ENCODE results near the gene HLA-DQB1.
"Not testable (repeated sequence)": the region's sequence is repeated elsewhere in the genome, so short reads cannot be mapped to it uniquely, and the experiment has no call there.

The HLA-DQB1 gene

GRCh38 chr6:32662099-32662498 lies 4.4 kb downstream of the HLA-DQB1 start:
- DNase-seq (ENCODE audit: low spot score), result no peak

- DNase-seq (ENCODE audit: low spot score), result no peak
Measured at GRCh38 chr6:32659856-32660595, 6.4 kb downstream of the HLA-DQB1 start.

GRCh38 chr6:32658268-32658897 lies 8.1 kb downstream of the HLA-DQB1 start:
- no peak for DNase-seq (ENCODE audit: low spot score)

GRCh38 chr6:32657819-32658218 lies 8.6 kb downstream of the HLA-DQB1 start:
- not testable (repeated sequence) for DNase-seq (ENCODE audit: low spot score)

GRCh38 chr6:32657329-32657728 lies 9.1 kb downstream of the HLA-DQB1 start:
- not testable (repeated sequence) for DNase-seq (ENCODE audit: low spot score)

- no peak for DNase-seq (ENCODE audit: low spot score)
Measured at GRCh38 chr6:32655203-32655710, 11.2 kb downstream of the HLA-DQB1 start.

GRCh38 chr6:32645047-32645703 lies 21.3 kb downstream of the HLA-DQB1 start:
- DNase-seq (ENCODE audit: low spot score), result no peak

- no peak for DNase-seq (ENCODE audit: low spot score)
Measured at GRCh38 chr6:32643904-32644303, 22.6 kb downstream of the HLA-DQB1 start.

- DNase-seq (ENCODE audit: low spot score), result no peak
Measured at GRCh38 chr6:32642720-32643106, 23.7 kb downstream of the HLA-DQB1 start.

GRCh38 chr6:32641785-32642719 lies 24.4 kb downstream of the HLA-DQB1 start:
- not testable (repeated sequence) for DNase-seq (ENCODE audit: low spot score)

GRCh38 chr6:32641122-32641521 lies 25.3 kb downstream of the HLA-DQB1 start:
- no peak for DNase-seq (ENCODE audit: low spot score)

- DNase-seq (ENCODE audit: low spot score), result no peak
Measured at GRCh38 chr6:32639440-32640394, 26.7 kb downstream of the HLA-DQB1 start.

- no peak for DNase-seq (ENCODE audit: low spot score)
Measured at GRCh38 chr6:32638532-32639219, 27.8 kb downstream of the HLA-DQB1 start.

- DNase-seq (ENCODE audit: low spot score), result no peak
Measured at GRCh38 chr6:32637883-32638282, 28.6 kb downstream of the HLA-DQB1 start.

- DNase-seq (ENCODE audit: low spot score), result no peak
Measured at GRCh38 chr6:32637219-32637880, 29.1 kb downstream of the HLA-DQB1 start, which contains the start of gene HLA-DQA1. Gene HLA-DQA1, plus strand, starts transcription at chr6:32637406. Its CDS starts 53 bp downstream, at chr6:32637459.

GRCh38 chr6:32635526-32636123 lies 30.8 kb downstream of the HLA-DQB1 start:
- DNase-seq (ENCODE audit: low spot score), result no peak

- not testable (repeated sequence) for DNase-seq (ENCODE audit: low spot score)
Measured at GRCh38 chr6:32629793-32630192, 36.7 kb downstream of the HLA-DQB1 start.

GRCh38 chr6:32627831-32628230 lies 38.6 kb downstream of the HLA-DQB1 start:
- no peak for DNase-seq (ENCODE audit: low spot score)

GRCh38 chr6:32627249-32627648 lies 39.2 kb downstream of the HLA-DQB1 start:
- no peak for DNase-seq (ENCODE audit: low spot score)
